GM19397 (cell line): ENCODE measurements around the gene ZSCAN25.
"Not testable (repeated sequence)": the region's sequence is repeated elsewhere in the genome, so short reads cannot be mapped to it uniquely, and the experiment has no call there.

Experiments
- ATAC-seq: cut with Tn5 transposase; IDR thresholded peaks from one replicate; pipeline ENCODE4 v1.9.1; 2021; ENCODE audit warnings: mild to moderate bottlenecking, moderate library complexity; ENCODE audit not compliant: unreplicated experiment

Gene ZSCAN25

GRCh38 chr7:99617192-99617781 is 541 bp downstream of the ZSCAN25 start:
- ATAC-seq = no peak

GRCh38 chr7:99618726-99619125 is 2.0 kb downstream of the ZSCAN25 start:
- no peak for ATAC-seq

GRCh38 chr7:99619571-99620130 is 2.9 kb downstream of the ZSCAN25 start:
- ATAC-seq = no peak

GRCh38 chr7:99621271-99621670 is 4.5 kb downstream of the ZSCAN25 start:
- no peak for ATAC-seq

GRCh38 chr7:99622596-99622995 is 5.8 kb downstream of the ZSCAN25 start:
- no peak for ATAC-seq

- ATAC-seq = no peak
Observed at GRCh38 chr7:99623091-99623693, 6.4 kb downstream of the ZSCAN25 start.

GRCh38 chr7:99623702-99624447 is 7.1 kb downstream of the ZSCAN25 start:
- no peak for ATAC-seq

- ATAC-seq = no peak
Observed at GRCh38 chr7:99624484-99624883, 7.7 kb downstream of the ZSCAN25 start.

GRCh38 chr7:99625321-99625720 is 8.6 kb downstream of the ZSCAN25 start:
- ATAC-seq = no peak

- ATAC-seq = no peak
Observed at GRCh38 chr7:99625961-99626360, 9.2 kb downstream of the ZSCAN25 start.

GRCh38 chr7:99626661-99627060 is 9.9 kb downstream of the ZSCAN25 start:
- ATAC-seq = no peak

- no peak for ATAC-seq
Observed at GRCh38 chr7:99627513-99627912, 10.8 kb downstream of the ZSCAN25 start.

- no peak for ATAC-seq
Observed at GRCh38 chr7:99628471-99629465, 12.0 kb downstream of the ZSCAN25 start.

GRCh38 chr7:99629643-99630042 is 12.9 kb downstream of the ZSCAN25 start:
- no peak for ATAC-seq

- no peak for ATAC-seq
Observed at GRCh38 chr7:99631295-99632109, 14.8 kb downstream of the ZSCAN25 start.

GRCh38 chr7:99637414-99637813 is 20.7 kb downstream of the ZSCAN25 start:
- ATAC-seq = not testable (repeated sequence)

GRCh38 chr7:99638731-99639130 is 22.0 kb downstream of the ZSCAN25 start:
- ATAC-seq = no peak

- ATAC-seq = no peak
Observed at GRCh38 chr7:99639267-99639666, 22.5 kb downstream of the ZSCAN25 start.

GRCh38 chr7:99642027-99642426 is 25.3 kb downstream of the ZSCAN25 start:
- no peak for ATAC-seq

GRCh38 chr7:99643464-99643863 is 26.7 kb downstream of the ZSCAN25 start:
- no peak for ATAC-seq
